ENCODE data around the gene EBF3. TPM values are rescaled to one million over a fixed set of nuclear protein-coding genes. Genes with fewer than 3 reads are reported as not detected.

The EBF3 gene, protein sequence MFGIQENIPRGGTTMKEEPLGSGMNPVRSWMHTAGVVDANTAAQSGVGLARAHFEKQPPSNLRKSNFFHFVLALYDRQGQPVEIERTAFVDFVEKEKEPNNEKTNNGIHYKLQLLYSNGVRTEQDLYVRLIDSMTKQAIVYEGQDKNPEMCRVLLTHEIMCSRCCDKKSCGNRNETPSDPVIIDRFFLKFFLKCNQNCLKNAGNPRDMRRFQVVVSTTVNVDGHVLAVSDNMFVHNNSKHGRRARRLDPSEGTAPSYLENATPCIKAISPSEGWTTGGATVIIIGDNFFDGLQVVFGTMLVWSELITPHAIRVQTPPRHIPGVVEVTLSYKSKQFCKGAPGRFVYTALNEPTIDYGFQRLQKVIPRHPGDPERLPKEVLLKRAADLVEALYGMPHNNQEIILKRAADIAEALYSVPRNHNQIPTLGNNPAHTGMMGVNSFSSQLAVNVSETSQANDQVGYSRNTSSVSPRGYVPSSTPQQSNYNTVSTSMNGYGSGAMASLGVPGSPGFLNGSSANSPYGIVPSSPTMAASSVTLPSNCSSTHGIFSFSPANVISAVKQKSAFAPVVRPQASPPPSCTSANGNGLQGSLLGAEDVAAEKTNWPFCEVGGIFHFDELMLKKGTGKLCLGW
- 10 to 100 TPM in 1 of 2 donors, 1 to 10 TPM in 1; 8.4 to 23.3 TPM for total RNA-seq
- under 1 TPM; 0.13 to 0.15 TPM for polyA plus RNA-seq
- long read RNA-seq, donor 1, partial matches to known transcripts, result 0 of 7 reads
- long read RNA-seq, donor 1, other reads (novel, unspliced or antisense), result 7 of 7 reads
- long read RNA-seq, donor 2, partial matches to known transcripts, result 0 of 22 reads
- long read RNA-seq, donor 2, other reads (novel, unspliced or antisense), result 22 of 22 reads

DNA sequence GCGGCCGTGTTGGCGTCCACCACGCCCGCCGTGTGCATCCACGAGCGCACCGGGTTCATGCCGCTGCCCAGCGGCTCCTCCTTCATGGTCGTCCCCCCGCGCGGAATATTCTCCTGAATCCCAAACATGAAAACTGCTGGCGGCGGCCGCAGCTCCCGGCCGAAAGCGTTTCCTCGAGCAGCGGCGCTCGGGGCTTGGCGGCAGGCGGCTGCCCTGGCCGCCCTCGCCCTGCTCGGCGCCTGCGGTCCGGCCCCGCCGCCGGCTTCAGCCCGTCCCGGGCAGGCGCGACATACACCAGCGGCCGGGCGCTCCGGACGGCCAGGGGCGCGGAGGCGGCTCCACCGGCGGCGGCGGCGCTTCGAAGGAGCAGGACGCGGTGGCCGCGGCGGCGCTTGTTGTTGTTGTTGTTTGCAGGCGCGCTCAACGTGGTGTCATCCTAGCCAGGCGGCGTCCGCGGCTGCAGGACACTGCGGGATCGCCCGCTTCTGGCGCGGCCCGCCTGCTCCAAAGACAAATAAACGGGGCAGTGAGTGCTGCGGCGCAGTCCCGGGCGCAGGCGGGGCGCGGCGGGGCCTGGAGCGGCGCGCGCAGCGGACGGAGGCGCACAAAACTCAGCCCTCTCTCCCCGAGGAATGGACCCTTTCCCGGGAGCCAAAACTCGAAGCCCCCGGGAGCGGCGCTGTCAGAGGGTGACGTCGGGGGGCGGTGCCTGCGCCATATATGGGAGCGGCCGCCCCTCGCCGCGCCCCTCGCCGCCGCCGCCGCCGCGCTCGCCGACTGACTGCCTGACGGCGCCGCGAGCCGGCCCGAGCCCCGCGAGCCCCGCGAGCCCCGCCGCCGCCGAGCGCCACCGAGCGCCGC, at the start of gene EBF3:
Gene EBF3 (minus strand): TSS at position 634 of the 861 bp plus-strand sequence. CDS start 506 bp downstream, at position 128.
- DNase-seq (peak; percentile 82 to 94), ATAC-seq (ENCODE audit: low FRiP score) (peak; percentile 84)
- H3K4me3 ChIP-seq (ENCODE audit: low read length in 2 of 2), result peak within 1 kb of the TSS; percentile 55 to 67
- no peaks in the 10 kb centered on the region for H3K4me1 ChIP-seq (ENCODE audit: control insufficient read depth in 1 of 2, insufficient read depth in 2 of 2, low read length in 2 of 2)
- no peak within 1 kb of the TSS for H3K27ac ChIP-seq (ENCODE audit: low read depth in 1 of 2, low read length in 2 of 2)
- 0 to 1% methylated on average over 83 to 131 of the region's 131 CpGs for WGBS, 2 donors
- no peaks in the 10 kb centered on the region for H3K9me3 ChIP-seq (ENCODE audit: control insufficient read depth, low read length)
- H3K36me3 ChIP-seq (ENCODE audit: control insufficient read depth in 1 of 2, insufficient read depth in 2 of 2, low read length in 1 of 2), result no peaks in the 10 kb centered on the region
- H3K27me3 ChIP-seq (ENCODE audit: control insufficient read depth in 1 of 2, insufficient read depth in 2 of 2, low read length in 1 of 2), result no peaks in the 10 kb centered on the region
- intact Hi-C loops (cut with DNase I), result loop anchor here (5.0 to 10.0 kb wide), 4 partner anchors 148 to 1909 kb away; partner anchors contain the start of genes C10orf143 (in 1 of the 2) and MGMT (in 1 of the 2)

DNA sequence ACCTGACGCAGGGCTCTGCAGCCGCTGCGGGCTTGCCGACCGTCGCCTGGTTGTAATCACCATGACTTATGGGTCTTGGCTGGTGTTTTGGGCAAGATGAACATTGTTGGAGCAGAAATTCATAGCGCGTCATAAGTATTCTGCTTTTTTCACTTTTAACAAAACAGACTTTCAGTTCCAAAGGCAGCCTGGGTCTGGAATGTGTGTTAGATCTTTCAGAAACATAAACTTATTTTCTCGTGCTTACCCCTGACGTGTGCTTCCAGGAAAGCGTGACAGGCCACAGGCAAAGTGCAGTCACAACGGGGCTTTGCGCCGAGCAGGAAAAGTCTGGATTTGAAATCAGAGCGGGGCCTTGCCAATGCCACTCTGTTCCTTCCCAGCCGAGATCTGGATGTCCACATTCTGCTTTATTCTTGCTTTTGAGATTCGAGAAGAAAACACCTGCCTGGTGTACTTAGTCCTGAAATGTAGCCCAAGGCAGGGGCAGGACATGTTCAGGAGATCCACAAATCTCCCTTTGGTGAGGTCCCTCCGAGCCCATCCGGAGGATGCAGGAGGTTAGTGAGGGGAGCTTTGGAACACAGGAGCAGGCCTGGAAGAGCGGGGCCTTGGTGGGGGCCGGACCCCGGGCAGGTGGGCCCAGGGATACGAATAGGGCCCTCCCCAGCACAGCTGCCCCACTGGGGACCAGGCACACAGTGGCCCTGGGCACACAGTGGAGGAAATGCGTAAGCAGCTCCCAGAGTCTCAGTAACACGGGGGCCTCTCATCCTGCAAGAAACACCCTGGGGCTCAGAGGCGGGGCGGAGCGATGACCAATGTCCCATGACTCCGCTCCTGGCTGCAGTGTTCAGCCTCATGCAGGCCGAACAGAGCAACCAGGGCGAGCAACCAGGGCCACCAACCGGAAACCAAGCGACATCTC, 49.5 kb upstream of the EBF3 start:
- ATAC-seq (ENCODE audit: low FRiP score) (no peak), DNase-seq (no peak)
- 40 to 46% methylated on average over 33 of the region's 33 CpGs for WGBS, 2 donors
- Histone ChIP-seq H3K4me1 (ENCODE audit: control insufficient read depth in 1 of 2, insufficient read depth in 2 of 2, low read length in 2 of 2) (no peaks in the 10 kb centered on the region), H3K9me3 (ENCODE audit: control insufficient read depth, low read length) (peaks cover 1% of the 10 kb centered on the region), H3K27ac (ENCODE audit: low read depth in 1 of 2, low read length in 2 of 2) (no peak overlapping the region), H3K36me3 (ENCODE audit: control insufficient read depth in 1 of 2, insufficient read depth in 2 of 2, low read length in 1 of 2) (no peaks in the 10 kb centered on the region), H3K4me3 (ENCODE audit: low read length in 2 of 2) (no peak overlapping the region), H3K27me3 (ENCODE audit: control insufficient read depth in 1 of 2, insufficient read depth in 2 of 2, low read length in 1 of 2) (no peaks in the 10 kb centered on the region)
- intact Hi-C loops (cut with DNase I), result no loop called here

DNA sequence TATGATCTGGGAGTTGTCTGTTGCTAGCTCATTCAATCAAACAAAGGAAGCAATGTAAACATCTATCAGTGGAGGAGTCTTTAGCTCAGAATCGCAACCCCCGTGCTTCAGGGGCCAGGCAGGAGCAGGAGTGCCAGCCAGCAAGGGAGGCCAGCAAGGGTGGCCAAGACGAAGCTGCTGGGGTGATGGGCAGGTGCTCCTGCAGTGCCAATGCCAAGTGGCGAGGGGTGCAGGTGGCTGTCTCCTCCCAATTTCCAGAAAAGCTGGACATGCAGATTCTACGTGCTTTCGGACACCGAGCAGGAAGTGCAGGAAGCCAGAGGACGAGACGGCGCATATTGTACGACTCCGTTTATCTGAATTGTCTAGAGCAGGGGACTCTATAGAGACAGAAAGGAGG, 48.1 kb upstream of the EBF3 start:
- DNase-seq (no peak), ATAC-seq (ENCODE audit: low FRiP score) (no peak)
- Histone ChIP-seq H3K4me3 (ENCODE audit: low read length in 2 of 2) (no peak overlapping the region), H3K4me1 (ENCODE audit: control insufficient read depth in 1 of 2, insufficient read depth in 2 of 2, low read length in 2 of 2) (no peaks in the 10 kb centered on the region), H3K27ac (ENCODE audit: low read depth in 1 of 2, low read length in 2 of 2) (no peak overlapping the region), H3K36me3 (ENCODE audit: control insufficient read depth in 1 of 2, insufficient read depth in 2 of 2, low read length in 1 of 2) (no peaks in the 10 kb centered on the region), H3K9me3 (ENCODE audit: control insufficient read depth, low read length) (peaks cover 1% of the 10 kb centered on the region), H3K27me3 (ENCODE audit: control insufficient read depth in 1 of 2, insufficient read depth in 2 of 2, low read length in 1 of 2) (no peaks in the 10 kb centered on the region)
- 87 to 90% methylated on average over 12 of the region's 12 CpGs for WGBS, 2 donors
- intact Hi-C loops (cut with DNase I), result no loop called here

DNA sequence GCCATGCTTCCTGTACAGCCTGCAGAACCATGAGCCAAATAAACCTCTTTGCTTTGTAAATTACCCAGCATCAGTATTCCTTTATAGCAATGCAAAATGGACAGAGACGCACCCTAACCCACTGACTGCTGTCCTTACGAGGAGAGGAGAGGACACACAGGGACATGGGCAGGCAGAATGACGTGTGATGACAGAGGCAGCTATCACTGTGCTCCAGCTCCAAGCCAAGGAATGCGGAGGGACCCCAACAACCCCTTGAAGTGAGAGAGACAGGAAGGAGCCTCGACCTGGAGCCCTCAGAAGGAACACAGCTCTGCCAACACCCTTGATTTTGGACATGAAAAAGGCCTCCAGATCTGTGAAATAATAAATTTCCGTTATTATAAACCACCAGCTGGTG, 46.6 kb upstream of the EBF3 start:
- no peak overlapping the region for H3K4me3 ChIP-seq (ENCODE audit: low read length in 2 of 2)
- no peak for DNase-seq
- peaks cover 1% of the 10 kb centered on the region for H3K9me3 ChIP-seq (ENCODE audit: control insufficient read depth, low read length)
- no peak for ATAC-seq (ENCODE audit: low FRiP score)
- H3K36me3 ChIP-seq (ENCODE audit: control insufficient read depth in 1 of 2, insufficient read depth in 2 of 2, low read length in 1 of 2), result no peaks in the 10 kb centered on the region
- intact Hi-C loops (cut with DNase I), result no loop called here
- H3K27me3 ChIP-seq (ENCODE audit: control insufficient read depth in 1 of 2, insufficient read depth in 2 of 2, low read length in 1 of 2), result no peaks in the 10 kb centered on the region
- 86 to 87% methylated on average over 6 of the region's 6 CpGs for WGBS, 2 donors
- H3K4me1 ChIP-seq (ENCODE audit: control insufficient read depth in 1 of 2, insufficient read depth in 2 of 2, low read length in 2 of 2), result no peaks in the 10 kb centered on the region
- H3K27ac ChIP-seq (ENCODE audit: low read depth in 1 of 2, low read length in 2 of 2), result no peak overlapping the region

DNA sequence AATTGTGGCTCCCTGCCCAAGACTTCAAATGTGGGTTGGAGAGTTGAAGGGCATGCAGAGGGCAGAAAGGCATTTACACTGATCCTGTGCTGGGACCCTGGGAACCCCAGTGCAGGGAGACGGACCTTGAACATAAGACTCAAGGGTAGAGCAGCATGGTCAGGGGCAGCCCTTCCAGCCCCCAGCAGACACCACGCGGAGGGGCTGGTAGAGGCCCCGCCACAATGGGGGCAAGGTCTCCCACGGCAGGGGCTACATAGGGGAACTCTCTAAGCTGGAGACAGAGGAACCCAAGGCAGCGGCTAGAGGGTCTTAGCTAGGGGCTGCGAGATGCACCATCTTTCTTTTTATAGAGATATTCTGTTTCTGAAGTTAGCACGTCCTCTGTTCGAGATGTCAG, 45.2 kb upstream of the EBF3 start:
- DNase-seq, result no peak
- intact Hi-C loops (cut with DNase I), result no loop called here
- 89 to 94% methylated on average over 9 of the region's 9 CpGs for WGBS, 2 donors

DNA sequence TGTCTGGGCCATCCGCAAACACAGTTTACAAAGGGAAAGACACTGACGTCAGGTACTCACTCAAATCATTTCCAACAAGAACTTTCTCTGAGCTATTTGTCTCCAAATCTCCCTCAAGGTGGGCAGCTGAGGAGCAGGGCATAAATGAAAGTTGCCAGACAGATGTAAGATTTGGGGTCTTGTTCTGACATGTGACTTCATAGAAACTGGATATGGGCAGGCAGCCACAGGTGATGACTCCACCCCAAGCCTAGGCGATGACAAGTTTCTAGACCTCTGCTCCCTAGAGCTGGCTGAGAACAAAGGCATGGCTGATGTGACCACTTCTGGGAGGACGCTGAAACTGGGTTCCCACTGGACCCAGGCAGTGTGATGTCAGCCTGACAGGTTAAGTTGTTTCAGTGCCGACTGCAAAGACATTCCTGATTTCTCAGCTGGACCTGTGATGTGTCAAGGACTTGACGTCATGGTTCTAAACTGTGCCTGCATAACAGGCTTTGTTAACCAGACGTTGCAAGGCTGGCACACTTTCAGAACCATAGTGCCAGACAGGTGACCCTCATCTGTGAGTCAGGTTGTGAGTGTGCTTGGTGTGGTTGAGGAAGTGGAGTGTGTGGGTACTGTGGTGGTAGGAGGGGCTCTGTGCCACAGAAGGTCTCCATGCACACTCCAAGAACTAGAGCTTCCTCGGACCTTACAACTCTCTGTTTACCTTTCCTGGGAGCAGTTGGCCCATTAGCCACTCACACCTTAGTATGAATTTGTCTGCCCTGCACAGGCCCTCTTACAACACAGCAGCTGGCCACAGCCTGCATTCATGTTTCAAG, 39.9 kb upstream of the EBF3 start:
- no peaks in the 10 kb centered on the region for H3K36me3 ChIP-seq (ENCODE audit: control insufficient read depth in 1 of 2, insufficient read depth in 2 of 2, low read length in 1 of 2)

More for the DNA sequence above, 45.2 kb upstream of the EBF3 start:
- no peak for ATAC-seq (ENCODE audit: low FRiP score)
- H3K27me3 ChIP-seq (ENCODE audit: control insufficient read depth in 1 of 2, insufficient read depth in 2 of 2, low read length in 1 of 2), result no peaks in the 10 kb centered on the region
- H3K36me3 ChIP-seq (ENCODE audit: control insufficient read depth in 1 of 2, insufficient read depth in 2 of 2, low read length in 1 of 2), result no peaks in the 10 kb centered on the region
- H3K4me1 ChIP-seq (ENCODE audit: control insufficient read depth in 1 of 2, insufficient read depth in 2 of 2, low read length in 2 of 2), result no peaks in the 10 kb centered on the region
- no peak overlapping the region for H3K4me3 ChIP-seq (ENCODE audit: low read length in 2 of 2)
- H3K27ac ChIP-seq (ENCODE audit: low read depth in 1 of 2, low read length in 2 of 2), result no peak overlapping the region
- peaks cover 3% of the 10 kb centered on the region for H3K9me3 ChIP-seq (ENCODE audit: control insufficient read depth, low read length)

DNA sequence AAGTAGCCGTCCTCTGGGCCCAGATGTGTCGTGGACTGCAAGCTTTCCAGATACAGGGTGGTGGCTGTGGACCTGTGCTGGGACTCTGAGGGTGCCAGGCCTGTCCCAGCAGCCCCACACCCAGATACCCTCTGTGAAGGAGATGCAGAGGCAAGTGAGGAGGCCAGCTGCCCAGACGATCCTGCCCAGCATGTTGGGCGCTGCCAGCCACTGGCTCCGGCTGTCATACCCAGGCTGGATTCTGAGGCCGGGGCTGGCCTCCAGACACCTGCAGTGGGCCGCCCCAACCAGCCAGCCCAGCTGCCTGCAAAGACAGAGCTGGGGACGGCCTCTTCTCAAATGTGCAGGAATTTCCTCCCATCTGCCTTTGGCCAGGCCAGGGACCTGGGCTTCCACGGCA, 39.1 kb upstream of the EBF3 start:
- no peak for ATAC-seq (ENCODE audit: low FRiP score)
- no peak overlapping the region for H3K4me3 ChIP-seq (ENCODE audit: low read length in 2 of 2)
- peaks cover 5% of the 10 kb centered on the region for H3K9me3 ChIP-seq (ENCODE audit: control insufficient read depth, low read length)
- H3K36me3 ChIP-seq (ENCODE audit: control insufficient read depth in 1 of 2, insufficient read depth in 2 of 2, low read length in 1 of 2), result no peaks in the 10 kb centered on the region
- intact Hi-C loops (cut with DNase I), result no loop called here
- 80 to 84% methylated on average over 9 of the region's 9 CpGs for WGBS, 2 donors
- no peaks in the 10 kb centered on the region for H3K4me1 ChIP-seq (ENCODE audit: control insufficient read depth in 1 of 2, insufficient read depth in 2 of 2, low read length in 2 of 2)
- DNase-seq, result no peak
- no peaks in the 10 kb centered on the region for H3K27me3 ChIP-seq (ENCODE audit: control insufficient read depth in 1 of 2, insufficient read depth in 2 of 2, low read length in 1 of 2)
- no peak overlapping the region for H3K27ac ChIP-seq (ENCODE audit: low read depth in 1 of 2, low read length in 2 of 2)

More for the DNA sequence above, 39.9 kb upstream of the EBF3 start:
- no peak for ATAC-seq (ENCODE audit: low FRiP score)
- 66 to 70% methylated on average over 8 of the region's 8 CpGs for WGBS, 2 donors
- no peaks in the 10 kb centered on the region for H3K27me3 ChIP-seq (ENCODE audit: control insufficient read depth in 1 of 2, insufficient read depth in 2 of 2, low read length in 1 of 2)
- DNase-seq, result no peak
- H3K9me3 ChIP-seq (ENCODE audit: control insufficient read depth, low read length), result peaks cover 5% of the 10 kb centered on the region
- no peak overlapping the region for H3K27ac ChIP-seq (ENCODE audit: low read depth in 1 of 2, low read length in 2 of 2)
- no peak overlapping the region for H3K4me3 ChIP-seq (ENCODE audit: low read length in 2 of 2)
- no peaks in the 10 kb centered on the region for H3K4me1 ChIP-seq (ENCODE audit: control insufficient read depth in 1 of 2, insufficient read depth in 2 of 2, low read length in 2 of 2)
- intact Hi-C loops (cut with DNase I), result no loop called here
